GM18498 (cell line): ENCODE results near the gene SUPT20HL2.
"Not testable (repeated sequence)": the region's sequence is repeated elsewhere in the genome, so short reads cannot be mapped to it uniquely, and the experiment has no call there.

Experiments used
- ATAC-seq: cut with Tn5 transposase; IDR thresholded peaks from one replicate; pipeline ENCODE4 v1.9.1; 2021; ENCODE audit warnings: mild to moderate bottlenecking, moderate library complexity; ENCODE audit not compliant: unreplicated experiment

The SUPT20HL2 gene

DNA sequence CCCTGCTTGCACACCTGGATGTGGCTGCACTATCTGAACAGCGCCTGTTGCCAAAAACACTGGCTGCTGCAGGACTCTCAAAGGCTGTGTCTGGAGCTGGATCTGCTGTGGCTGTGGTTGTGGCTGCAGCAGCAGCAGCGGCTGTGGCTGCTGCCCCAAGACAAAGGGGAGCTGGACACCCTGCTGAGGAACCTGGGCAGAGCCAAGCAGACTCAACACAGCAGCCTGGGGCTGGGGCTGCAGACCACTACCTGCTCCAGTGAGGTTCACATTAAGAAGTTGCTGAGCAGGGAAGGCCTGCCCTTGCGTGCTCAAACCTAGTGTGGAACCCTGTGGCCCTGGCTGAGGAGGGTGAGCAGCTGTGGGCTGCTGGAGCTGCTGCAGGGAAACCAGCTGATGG, 3.0 kb downstream of the SUPT20HL2 start:
- not testable (repeated sequence) for ATAC-seq

DNA sequence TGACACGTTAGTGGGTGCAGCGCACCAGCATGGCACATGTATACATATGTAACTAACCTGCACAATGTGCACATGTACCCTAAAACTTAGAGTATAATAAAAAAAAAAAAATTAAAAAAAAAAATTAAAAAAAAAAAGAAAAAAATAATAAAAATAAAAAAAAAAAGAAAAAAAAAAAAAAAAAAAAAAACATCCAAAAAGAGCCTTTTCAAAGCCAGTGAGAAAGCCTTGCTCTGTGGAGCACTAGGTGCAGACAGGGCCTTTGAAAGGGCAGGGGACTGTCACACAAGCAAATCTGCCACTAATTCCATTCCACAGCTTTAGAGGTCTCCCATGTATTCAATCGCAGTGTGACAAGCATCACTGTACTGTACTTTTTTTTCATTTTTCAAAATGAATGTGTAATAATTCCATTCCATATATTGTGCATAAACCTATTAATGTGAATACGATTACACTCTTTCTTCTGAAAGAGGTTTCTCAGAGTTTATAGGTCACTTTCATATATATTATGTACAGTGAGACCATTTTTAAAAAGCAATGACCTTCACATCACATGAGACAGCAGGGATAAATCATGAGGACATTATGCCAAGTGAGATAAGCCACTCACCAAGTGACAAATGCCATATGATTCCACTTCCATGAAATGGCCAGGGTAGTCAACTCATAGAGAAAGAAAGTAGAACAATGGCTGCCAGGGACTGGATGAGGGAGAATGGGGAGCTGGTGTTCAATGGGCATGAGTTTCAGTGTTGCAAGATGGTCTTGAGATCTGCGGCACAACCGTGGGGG, 4.1 kb downstream of the SUPT20HL2 start:
- ATAC-seq = not testable (repeated sequence)

DNA sequence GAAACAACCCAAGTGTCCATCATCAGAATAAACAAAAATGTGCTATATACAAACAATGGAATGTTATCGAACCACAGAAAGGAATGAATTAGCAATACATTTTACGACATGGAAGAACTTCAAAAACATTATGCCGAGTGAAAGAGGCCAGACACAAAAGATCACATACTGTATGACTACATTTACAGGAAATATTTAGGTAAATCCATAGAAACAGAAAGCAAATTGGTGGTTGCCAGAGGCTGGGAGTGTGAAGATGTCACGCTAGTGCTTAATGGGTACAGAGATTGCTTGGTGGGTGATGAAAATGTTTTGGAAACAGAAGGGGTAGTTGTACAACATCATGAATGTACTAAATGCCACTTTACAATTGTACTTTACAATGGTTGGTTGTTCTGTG, 5.1 kb downstream of the SUPT20HL2 start:
- not testable (repeated sequence) for ATAC-seq

DNA sequence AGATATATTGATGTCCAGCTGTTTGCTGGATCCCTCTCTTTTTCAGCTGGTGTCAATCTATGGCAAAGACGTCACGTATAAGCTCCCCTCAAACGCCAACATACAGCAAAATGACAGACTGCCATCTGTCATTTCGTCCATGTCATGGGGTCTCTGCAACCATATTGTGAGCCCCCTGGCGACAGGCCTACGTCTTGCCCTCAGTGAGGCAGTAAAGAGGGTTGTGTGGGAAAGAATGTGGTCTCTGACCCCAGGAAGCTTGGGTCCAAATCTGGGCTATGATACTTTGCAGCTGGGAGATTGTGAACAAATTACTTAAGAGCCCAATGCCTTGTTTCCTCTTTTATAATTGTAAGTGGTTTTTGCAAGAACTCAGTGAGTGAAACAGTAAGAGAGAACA, 7.4 kb downstream of the SUPT20HL2 start:
- ATAC-seq = no peak

DNA sequence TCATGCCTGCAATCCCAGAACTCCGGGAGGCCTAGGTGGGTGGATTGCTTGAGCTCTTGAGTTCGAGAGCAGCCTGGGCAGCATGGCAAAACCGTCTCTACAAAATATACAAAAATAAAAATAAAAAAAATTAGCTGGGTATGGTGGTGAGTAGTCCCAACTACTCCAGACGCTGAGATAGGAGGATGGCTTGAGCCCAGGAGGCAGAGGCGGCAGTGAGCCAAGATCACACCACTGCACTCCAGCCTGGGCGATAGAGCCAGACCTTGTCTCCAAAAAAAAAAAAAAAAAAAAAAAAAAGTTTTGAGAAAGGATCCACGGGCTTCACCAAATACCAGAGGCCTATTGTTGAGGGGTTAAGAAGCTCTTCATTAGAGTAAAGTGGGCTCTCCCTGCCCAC, 8.0 kb downstream of the SUPT20HL2 start:
- ATAC-seq = no peak

DNA sequence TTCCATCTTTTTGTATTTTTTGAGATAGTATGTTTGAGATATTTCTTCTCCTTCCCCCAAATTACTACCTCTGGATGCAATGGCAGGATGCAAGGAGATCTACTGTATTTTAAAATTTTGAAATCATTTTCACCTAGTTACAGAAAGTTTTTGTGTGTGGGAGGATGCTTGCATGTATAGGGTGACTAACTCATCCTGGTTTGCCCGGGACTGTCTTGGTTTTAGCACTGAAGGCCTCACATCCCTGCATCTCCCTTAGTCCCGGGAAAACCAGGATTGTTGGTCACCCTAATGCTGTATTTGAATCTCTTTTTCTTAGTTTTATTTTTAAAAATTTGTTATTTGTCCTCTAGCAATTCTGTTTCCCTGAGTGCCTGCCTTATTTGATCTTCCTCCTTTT, 12.1 kb downstream of the SUPT20HL2 start:
- ATAC-seq = no peak

DNA sequence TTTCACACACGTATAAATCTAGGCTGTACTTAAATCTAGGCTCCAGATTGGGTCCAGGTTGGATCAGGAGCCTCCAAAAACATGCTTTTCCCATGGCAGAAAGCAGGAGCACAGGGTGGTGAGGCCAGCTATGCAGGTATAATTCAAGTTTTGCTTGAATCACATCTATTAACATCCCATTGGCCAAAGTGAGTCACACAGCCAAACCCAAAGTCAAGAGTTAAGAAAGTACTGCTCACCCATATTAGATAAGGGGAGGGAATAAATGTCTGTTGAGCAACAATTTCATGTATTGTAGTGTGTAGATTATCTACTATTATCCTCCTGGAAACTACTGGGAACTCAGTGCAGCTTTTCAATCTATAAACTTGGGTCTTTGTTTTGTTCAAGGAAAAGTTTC, 12.8 kb downstream of the SUPT20HL2 start:
- no peak for ATAC-seq

DNA sequence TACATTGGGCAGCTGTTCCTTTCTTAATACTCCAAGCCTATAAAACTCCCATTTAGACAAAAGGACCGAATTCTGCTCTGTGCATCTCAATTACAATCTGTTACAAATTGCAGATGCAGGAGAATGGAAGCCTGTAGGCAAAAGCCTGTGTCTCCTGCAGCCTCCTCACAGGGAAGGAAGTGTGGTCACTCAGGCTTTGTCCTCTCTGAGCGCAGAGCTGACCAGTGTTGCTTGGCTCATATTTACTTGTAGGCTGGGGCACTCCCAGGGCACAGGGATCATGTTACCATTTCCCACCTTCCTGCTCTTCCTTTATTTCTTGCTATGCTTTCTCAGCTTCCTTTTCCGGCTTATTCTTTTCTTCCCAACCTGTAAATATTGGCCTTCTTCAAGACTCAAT, 15.7 kb downstream of the SUPT20HL2 start:
- no peak for ATAC-seq

DNA sequence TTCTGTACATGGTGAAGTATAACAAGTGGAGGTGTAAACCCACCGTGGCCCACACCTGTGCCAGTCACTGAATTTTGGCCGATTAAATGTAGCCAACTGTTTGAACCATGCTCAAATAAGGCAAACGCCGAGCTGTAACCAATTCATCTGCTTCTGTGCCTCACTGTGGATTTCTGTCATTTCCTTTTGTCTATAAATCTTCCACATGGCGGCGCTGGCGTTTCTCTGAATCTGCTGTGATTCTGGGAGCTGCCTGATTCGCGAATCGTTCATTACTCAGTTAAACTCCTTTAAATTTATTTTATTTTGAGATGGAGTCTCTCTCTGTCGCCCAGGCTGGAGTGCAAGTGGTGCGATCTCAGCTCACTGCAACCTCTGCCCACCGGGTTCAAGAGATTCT, 19.2 kb downstream of the SUPT20HL2 start:
- no peak for ATAC-seq

DNA sequence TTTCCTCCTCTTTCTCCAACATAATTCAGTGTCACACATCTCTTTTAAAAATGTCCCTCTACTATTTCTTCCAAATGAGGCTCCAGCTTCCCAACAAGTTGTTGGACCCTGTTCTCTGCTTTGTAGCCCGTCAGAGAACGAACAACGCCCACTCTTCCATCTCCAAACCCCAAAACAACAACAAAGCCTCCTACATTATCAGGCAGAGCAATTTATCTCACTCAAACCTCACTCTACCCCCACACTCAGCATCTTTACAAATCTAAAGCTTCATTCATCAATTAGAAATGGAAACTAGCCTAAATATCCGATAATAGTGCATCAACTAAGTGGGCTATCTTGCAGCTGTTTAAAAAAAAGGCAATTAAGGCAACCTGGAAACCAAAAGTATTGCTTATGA, 20.5 kb downstream of the SUPT20HL2 start:
- no peak for ATAC-seq

DNA sequence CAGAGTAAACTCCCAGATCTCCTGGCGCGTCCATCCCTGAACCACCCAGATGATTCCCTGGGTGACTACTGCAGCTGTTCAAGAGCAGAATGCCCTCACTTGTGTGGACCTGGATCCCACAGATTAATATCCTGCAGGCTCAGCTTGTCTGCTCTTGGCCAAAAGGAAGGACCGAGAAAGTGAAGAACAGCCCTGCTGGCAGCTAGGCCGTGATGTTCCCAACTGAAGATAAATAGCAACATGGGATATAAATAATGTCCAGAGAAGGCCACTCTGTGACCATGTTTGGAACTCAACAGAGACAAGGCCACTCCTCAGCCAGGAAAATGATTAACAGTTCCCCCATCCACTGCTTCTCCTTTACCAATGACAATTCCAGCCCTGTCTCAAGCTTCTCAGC, 21.5 kb downstream of the SUPT20HL2 start:
- ATAC-seq = no peak

DNA sequence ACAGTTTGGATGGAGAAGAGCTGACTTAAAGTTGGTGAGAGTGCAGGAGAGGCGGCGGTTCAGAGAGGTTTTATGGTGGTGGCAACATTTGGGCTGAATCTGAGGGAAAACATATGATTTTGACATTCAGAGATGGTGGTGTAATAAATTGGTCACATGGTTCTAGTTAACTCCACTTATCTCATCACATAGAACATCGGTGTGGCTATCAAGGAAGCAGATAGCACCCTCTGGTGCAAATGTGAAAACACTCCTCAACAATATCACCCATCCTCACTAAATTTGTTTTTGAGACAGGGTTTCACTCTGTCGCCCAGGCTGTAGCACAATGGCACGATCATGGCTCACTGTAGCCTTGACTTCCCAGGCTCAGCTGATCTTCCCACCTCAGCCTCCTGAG, 28.8 kb downstream of the SUPT20HL2 start:
- ATAC-seq = no peak

DNA sequence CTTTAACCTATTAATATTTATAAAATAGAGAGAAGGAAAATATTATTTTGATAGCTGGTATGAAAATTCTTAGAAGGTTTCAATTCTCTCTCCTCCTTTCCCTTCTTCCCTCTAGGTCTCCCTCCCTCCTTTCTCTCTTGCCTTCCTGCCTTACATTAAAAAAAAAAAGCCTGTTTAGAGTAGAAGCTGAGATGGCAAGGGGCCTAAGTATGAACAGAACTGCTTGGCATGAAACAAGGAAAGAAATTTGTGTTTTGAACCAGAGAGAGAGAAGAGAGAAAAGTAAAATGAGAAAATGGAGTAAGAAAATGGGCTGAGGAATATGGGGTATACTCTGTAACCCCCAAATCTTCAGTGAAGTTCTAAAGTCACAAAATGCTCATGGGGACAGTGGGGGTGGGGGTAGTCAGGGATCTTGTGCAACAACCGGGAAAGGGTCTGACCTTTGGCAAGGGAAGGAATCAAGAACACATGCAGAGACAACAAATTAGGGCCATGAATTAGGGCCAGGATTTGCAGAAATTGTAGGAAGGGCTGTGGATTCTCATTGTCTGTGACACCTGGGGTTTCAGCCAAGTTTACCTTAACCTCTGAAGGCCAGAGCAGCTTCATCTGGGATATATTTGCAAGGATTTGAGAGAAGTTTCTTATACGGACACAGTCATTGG, 30.6 kb downstream of the SUPT20HL2 start:
- ATAC-seq = no peak

DNA sequence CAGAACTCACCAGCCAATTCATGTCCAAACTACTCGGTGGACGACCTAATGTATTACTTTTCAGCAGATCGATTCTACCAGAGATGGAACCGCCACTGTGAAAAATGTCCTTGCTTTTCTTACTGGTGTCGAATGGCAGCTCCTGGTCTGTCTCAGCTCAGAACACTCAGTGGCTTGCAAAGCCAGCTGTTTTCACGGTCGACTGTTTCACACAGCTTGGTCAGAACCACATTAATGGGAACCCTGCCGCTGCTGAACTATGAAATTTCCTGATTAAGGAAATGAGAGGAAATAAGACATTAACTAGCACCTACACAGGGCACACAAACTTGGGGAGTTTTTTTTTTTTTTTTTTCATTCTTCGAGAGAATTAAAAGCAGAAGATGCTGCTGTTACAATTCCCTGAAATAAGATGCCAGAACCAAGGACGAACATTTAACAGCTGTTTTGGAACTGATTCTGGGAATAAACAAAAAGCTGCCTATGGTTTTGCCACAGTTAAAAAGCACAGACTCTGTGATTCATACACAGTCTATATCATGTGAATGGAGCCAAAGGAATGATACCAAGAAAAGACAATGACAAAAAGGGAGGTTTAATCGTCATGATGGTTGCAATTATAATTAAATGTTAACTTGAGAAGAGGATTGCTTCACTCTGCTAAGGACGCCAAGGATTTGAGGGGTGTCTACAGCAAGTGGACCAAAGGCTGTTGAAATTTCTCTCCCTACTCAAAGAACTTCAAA, 31.3 kb downstream of the SUPT20HL2 start:
- ATAC-seq = no peak

DNA sequence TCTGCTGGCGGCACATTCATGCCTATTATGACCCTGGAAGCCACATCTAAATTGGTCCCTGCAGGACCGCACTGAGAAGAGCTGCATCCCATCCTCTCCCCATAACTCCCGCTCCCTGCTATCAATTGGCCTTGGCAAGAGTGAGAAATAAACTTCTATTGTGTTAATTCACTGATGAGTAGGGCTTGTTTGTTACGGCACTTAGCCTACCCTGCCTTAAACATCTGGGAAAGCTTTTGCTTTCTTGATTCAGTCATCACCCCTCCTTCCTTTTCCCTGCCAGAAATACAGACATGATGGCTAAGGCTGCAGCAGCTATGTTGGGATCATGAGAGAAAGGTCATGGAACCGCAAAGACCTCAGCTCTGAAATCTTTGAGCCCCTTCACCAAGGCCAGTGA, 36.5 kb downstream of the SUPT20HL2 start:
- ATAC-seq = no peak

DNA sequence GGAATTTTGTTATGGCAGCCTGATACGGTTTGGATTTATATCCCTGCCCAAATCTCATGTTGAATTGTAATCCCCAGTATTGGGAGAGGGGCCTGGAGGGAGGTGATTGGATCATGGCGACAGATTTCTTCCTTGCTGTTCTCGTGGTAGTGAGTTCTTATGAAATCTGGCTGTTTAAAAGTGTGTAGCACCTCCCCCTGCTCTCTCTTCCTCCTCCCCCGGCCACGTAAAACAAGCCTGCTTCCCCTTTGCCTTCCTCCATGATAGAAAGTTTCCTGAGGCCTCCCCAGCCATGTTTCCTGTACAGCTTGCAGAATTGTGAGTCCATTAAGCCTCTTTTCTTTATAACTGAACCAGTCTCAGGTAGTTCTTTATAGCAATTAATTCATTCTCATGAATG, 37.9 kb downstream of the SUPT20HL2 start:
- ATAC-seq = no peak

DNA sequence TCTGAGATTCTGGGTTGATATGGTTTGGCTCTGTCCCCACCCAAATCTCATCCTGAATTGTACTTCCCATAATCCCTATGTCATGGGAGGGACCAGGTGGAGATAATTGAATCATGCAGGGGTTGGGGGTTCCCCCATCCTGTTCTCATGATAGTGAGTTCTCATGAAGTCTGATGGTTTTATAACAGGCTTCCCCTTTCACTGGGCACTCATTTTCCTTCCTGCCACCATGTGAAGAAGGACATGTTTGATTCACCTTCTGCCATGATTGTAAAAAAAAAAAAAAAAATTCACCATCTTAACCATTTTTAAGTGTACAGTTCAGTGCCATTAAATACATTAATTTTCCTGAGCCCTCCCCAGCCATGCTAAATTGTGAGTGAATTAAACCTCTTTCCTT, 42.6 kb downstream of the SUPT20HL2 start:
- no peak for ATAC-seq

DNA sequence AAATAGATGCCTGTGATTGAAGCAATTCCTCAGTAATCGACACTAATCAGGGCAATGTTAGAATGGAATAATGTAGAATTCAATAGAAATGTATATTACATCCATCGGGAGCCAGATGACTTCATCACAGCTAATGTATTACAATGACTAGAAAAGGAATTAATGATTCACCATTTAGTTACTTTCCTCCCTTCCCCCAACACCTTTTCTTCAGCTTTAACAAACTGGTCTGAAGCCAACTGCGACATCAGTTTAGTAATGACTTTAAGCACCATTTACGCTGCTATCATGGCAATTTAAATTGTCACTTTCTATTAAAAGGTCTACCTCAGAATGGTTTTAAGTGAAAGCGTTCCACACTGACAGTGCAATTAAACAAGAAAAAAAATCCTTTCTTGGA, 45.1 kb downstream of the SUPT20HL2 start:
- no peak for ATAC-seq

DNA sequence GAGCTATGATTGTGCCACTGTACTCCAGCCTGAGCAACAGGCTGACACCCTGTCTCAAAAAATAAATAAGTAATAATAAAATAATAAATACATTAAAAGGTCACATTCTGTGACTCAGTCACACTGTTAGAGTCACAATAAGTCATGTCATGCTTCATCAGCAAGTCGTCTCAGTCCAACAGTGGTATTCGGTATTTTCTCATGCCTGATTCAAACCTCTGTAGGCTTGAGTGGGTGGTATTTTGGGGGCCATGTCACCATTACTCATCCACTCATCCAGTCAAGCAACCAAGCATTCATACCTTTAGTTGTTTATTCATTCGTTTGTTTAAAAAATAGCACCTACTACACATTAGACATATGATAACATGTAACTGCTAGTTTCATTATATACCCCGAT, 46.9 kb downstream of the SUPT20HL2 start:
- no peak for ATAC-seq

DNA sequence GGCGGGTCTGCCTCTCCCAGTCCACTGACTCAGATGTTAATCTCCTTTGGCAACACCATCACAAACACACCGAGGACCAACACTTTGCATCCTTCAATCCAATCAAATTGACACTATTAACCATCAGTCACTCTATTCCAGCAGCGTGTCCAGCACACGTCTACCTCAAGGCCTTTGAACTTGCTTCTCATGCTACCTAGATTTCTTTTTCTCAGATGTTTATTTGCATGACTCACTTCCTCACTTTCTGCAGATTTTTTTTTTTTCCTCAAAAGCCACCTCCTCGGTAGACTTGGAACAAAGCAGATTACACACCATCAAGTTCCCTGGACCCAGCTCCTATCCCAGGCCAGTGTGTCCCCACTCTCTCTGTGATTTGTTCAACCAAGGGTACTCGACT, 49.5 kb downstream of the SUPT20HL2 start:
- ATAC-seq = no peak

DNA sequence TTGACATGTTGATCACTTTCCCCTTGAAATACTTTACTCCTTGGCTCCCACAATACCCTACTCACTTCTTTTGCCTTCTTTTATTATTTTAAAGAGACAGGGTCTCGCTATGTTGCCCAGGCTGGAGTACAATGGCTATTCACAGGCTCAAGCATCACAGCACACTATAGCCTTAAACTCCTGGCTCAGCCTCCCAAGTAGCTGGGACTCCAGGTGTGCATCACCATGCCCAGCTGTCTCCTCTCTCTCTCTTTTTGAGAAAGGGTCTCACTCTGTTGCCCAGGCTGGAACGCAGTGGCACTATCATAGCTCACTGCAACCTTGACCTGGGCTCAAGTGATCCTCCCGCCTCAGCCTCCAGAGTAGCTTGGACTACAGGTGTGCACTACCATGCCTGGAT, 51.6 kb downstream of the SUPT20HL2 start:
- ATAC-seq = no peak
